ENCODE data around the gene MCC.

Gene MCC

GRCh38 chr5:113115956-113116355 lies 372.3 kb downstream of the MCC start:
- no peak for DNase-seq (ENCODE audit: low read depth, low spot score)

- DNase-seq (ENCODE audit: low read depth, low spot score), result no peak
Observed at GRCh38 chr5:113115061-113115460, 373.2 kb downstream of the MCC start.

- no peak for DNase-seq (ENCODE audit: low read depth, low spot score)
Observed at GRCh38 chr5:113114559-113114958, 373.7 kb downstream of the MCC start.

GRCh38 chr5:113112435-113112834 lies 375.8 kb downstream of the MCC start:
- no peak for DNase-seq (ENCODE audit: low read depth, low spot score)

- no peak for DNase-seq (ENCODE audit: low read depth, low spot score)
Observed at GRCh38 chr5:113110117-113110516, 378.1 kb downstream of the MCC start.

GRCh38 chr5:113109344-113109743 lies 378.9 kb downstream of the MCC start:
- no peak for DNase-seq (ENCODE audit: low read depth, low spot score)

- no peak for DNase-seq (ENCODE audit: low read depth, low spot score)
Observed at GRCh38 chr5:113108485-113108884, 379.8 kb downstream of the MCC start.

- DNase-seq (ENCODE audit: low read depth, low spot score), result no peak
Observed at GRCh38 chr5:113106821-113107220, 381.4 kb downstream of the MCC start.

- DNase-seq (ENCODE audit: low read depth, low spot score), result no peak
Observed at GRCh38 chr5:113105693-113106280, 382.5 kb downstream of the MCC start.

GRCh38 chr5:113103330-113103729 lies 384.9 kb downstream of the MCC start:
- DNase-seq (ENCODE audit: low read depth, low spot score), result no peak

- DNase-seq (ENCODE audit: low read depth, low spot score), result no peak
Observed at GRCh38 chr5:113102121-113102531, 386.1 kb downstream of the MCC start.

- no peak for DNase-seq (ENCODE audit: low read depth, low spot score)
Observed at GRCh38 chr5:113100981-113101380, 387.3 kb downstream of the MCC start.

GRCh38 chr5:113099822-113100221 lies 388.4 kb downstream of the MCC start:
- no peak for DNase-seq (ENCODE audit: low read depth, low spot score)

- no peak for DNase-seq (ENCODE audit: low read depth, low spot score)
Observed at GRCh38 chr5:113098378-113098777, 389.9 kb downstream of the MCC start.

- DNase-seq (ENCODE audit: low read depth, low spot score), result no peak
Observed at GRCh38 chr5:113095831-113096230, 392.4 kb downstream of the MCC start.

GRCh38 chr5:113093558-113093957 lies 394.7 kb downstream of the MCC start:
- DNase-seq (ENCODE audit: low read depth, low spot score), result no peak

GRCh38 chr5:113092683-113093082 lies 395.6 kb downstream of the MCC start:
- no peak for DNase-seq (ENCODE audit: low read depth, low spot score)

- no peak for DNase-seq (ENCODE audit: low read depth, low spot score)
Observed at GRCh38 chr5:113091622-113092021, 396.6 kb downstream of the MCC start.

- DNase-seq (ENCODE audit: low read depth, low spot score), result no peak
Observed at GRCh38 chr5:113090336-113091106, 397.7 kb downstream of the MCC start.

- no peak for DNase-seq (ENCODE audit: low read depth, low spot score)
Observed at GRCh38 chr5:113089653-113090335, 398.5 kb downstream of the MCC start.

GRCh38 chr5:113087976-113088514 lies 400.2 kb downstream of the MCC start:
- no peak for DNase-seq (ENCODE audit: low read depth, low spot score)

GRCh38 chr5:113085880-113086409 lies 402.3 kb downstream of the MCC start:
- DNase-seq (ENCODE audit: low read depth, low spot score), result no peak

All from activated naive CD8-positive, alpha-beta T cell treated with anti-CD3 and anti-CD28 coated beads, Interleukin-2, amount 50 U/mL, for 16 hours (primary cell).